Hindlimb muscle (tissue), 1 donor: ENCODE measurements around the gene ELP5. TPM values are rescaled to one million over a fixed set of nuclear protein-coding genes. Genes with fewer than 3 reads are reported as not detected.
A peak's percentile ranks its signal among the peaks of the same experiment; 100 is the strongest.

Source experiments
- DNase-seq: peaks from one replicate; pipeline ENCODE4 v3.0.0-alpha.2; 2013
- polyA plus RNA-seq: library from polyadenylated mRNA; unstranded; fragments of 120-200 nt; gene quantifications from one replicate; pipeline ENCODE4 v1.2.1, GENCODE V29; 2013; ENCODE audit not compliant: insufficient read length

ELP5 gene
- polyA plus RNA-seq, 1 donor, result 46.1 TPM

DNA sequence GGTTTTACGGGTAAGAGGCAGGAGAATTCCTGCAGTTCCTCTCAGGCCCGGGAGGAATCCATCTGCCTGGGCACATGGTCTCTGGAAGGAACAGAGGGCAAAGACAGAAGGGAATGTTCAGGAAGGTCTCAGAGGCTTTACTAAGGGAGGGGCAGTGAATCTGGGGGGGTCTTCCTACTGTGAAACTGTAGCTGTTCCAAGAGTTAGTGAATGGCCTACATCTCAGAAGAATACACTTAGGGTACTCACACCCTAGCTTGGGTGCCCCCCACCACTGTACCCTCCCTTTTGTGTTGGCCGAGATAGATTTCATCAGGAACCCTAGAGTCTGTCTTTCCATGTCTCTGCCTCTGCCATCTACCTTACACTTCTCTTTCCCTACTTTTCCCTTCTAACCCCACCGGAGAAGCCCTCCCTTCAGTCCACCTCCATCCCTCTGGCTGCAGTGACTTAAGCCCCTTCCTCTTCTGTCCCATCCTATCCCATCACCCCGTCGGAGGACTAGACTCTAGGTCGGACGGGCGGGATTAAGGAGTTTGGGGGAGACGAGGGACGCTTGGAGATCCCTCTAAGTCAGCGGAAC, 32.7 kb upstream of the ELP5 start:
- DNase-seq, result no peak

GRCh38 chr17:7219812-7220592, 32.0 kb upstream of the ELP5 start, which contains the start of the genes ACADVL and DLG4:
ACADVL (plus strand) TSS chr17:7219938; CDS start chr17:7219985, 47 bp downstream.
DLG4 (minus strand) TSS chr17:7219836.
- DNase-seq, result peak; percentile 94

DNA sequence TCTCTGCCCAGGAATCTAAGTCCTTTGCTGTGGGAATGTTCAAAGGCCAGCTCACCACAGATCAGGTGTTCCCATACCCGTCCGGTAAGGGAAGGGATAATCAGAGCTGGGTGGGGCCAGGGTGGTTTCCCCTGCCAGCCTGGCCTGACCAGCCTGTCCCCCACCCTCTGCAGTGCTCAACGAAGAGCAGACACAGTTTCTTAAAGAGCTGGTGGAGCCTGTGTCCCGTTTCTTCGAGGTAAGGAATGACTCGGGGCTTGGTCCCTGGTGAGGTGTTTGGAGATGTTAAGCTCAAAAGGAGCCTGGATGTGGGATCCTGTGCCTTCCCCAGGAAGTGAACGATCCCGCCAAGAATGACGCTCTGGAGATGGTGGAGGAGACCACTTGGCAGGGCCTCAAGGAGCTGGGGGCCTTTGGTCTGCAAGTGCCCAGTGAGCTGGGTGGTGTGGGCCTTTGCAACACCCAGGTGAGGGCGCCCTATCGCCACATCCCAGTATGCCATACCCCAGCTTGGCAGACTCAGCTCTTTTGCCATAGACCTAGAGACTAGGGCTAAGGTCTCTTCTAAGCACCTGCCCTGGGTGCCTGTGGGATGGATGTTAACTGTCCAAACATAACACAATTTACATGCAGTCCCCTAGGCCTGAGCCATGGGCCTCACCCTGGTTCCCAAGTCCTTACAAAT, 31.3 kb upstream of the ELP5 start:
- DNase-seq, result no peak

- DNase-seq, result no peak
Observed at GRCh38 chr17:7221278-7222092, 30.5 kb upstream of the ELP5 start.

DNA sequence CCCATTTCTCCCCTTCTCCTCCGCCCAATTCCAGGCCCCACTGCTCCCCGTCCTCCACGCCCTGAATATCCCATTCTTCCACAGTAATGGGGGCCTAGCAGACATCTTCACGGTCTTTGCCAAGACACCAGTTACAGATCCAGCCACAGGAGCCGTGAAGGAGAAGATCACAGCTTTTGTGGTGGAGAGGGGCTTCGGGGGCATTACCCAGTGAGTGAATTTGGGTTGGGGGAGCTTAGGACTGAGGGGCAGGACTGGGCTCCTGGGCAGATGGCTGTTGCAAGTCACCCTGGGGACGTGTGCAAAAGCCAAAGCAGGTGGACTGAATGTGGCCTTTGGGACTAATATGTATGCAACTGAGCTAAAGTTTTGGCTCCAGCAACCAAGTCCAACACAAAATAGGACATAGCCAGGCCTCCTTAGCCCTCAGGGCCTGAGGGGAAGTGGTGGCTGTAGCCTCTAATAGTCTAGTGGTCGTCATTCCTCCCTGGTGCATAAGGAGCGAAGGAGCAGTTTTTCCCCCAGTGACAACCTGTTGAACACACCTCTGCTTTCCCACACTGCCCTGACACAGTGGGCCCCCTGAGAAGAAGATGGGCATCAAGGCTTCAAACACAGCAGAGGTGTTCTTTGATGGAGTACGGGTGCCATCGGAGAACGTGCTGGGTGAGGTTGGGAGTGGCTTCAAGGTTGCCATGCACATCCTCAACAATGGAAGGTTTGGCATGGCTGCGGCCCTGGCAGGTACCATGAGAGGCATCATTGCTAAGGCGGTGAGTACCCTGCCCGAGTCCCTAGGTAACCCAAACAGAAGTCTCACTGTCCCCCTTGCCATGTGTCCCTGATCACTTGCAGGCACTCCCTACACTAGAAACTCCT, 29.7 kb upstream of the ELP5 start:
- DNase-seq, result no peak

DNA sequence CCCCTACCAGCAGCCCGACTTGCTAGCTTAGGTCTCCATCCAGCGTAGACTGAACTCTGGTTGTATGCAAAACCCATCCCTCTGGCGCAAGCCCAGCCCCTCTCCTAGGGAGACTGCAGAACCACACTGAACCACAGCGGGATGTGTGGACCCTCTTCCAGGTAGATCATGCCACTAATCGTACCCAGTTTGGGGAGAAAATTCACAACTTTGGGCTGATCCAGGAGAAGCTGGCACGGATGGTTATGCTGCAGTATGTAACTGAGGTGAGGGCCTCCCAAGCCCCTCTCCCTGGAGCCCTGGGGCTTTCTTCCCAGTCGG, 29.1 kb upstream of the ELP5 start:
- DNase-seq, result no peak

GRCh38 chr17:7223375-7223774, 28.6 kb upstream of the ELP5 start:
- DNase-seq, result no peak

DNA sequence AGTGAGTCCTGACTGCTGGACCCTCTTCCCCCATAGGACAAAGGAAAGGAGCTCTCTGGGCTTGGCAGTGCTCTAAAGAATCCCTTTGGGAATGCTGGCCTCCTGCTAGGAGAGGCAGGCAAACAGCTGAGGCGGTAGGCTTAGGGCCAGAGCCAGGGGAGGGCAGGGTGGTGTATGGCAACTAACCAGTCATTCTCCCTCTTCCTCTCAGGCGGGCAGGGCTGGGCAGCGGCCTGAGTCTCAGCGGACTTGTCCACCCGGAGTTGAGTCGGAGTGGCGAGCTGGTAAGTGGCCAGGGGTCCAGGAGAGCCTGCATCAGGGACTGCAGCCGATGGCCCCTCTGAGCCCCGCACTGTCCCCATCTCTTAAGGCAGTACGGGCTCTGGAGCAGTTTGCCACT, 27.9 kb upstream of the ELP5 start:
- DNase-seq, result no peak

DNA sequence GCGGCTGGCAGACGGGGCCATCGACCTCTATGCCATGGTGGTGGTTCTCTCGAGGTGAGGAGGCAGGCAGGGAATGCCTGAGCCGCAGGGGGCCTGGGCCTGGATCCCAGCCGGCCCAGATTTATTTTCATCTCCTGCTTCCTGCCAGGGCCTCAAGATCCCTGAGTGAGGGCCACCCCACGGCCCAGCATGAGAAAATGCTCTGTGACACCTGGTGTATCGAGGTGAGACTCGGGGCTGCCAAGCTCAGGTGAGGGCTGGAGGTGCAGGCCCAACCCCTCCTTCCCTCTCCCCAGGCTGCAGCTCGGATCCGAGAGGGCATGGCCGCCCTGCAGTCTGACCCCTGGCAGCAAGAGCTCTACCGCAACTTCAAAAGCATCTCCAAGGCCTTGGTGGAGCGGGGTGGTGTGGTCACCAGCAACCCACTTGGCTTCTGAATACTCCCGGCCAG, 27.3 kb upstream of the ELP5 start:
- DNase-seq, result no peak

GRCh38 chr17:7225711-7226331, 26.2 kb upstream of the ELP5 start:
- DNase-seq, result no peak

DNA sequence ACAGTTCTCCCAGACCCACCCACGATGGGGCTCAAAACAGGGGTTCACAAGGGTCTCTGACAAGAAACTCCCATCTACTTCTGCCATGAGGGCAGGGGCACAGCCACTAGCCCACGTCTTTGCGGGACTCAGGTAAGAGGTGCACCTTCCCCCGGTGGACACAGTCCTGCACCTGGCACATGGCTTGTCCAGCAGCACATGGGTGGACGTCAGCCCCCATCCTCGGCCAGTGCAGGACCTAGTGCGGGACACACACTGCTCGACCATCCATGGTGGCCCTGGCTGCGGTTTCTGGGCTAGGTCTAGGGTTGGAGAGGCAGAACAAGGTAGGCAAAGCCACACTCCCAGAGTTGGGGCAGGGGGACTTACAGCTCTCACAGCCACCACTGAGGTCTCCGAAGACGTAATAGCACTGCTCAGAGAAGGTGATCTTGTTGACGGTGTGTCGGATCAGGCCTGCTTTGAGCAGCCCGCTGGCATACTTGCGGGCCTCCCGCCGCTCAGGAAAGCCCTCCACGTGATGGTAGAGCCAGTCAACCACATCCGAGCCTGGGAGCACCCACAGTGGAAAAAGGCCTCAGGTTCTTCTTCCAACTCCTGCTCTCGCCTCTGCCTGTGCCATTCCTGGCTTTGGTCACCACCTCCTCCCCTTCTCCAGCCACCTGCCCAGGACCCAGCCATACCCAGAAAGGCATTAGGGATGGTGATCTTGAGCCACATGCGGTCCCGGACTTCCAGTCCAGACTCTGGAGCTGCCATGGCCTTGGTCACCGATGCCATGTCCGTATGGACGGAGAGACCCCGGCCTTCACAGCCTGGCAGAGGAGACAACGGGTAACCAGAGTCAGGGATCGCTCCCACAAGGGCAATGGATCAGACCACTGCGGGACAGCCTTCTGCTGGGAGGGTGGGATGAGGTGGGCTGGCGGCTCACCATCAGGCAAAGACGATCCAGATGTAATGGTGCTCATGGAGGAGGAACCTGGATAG, 25.0 kb upstream of the ELP5 start:
- DNase-seq, result no peak

DNA sequence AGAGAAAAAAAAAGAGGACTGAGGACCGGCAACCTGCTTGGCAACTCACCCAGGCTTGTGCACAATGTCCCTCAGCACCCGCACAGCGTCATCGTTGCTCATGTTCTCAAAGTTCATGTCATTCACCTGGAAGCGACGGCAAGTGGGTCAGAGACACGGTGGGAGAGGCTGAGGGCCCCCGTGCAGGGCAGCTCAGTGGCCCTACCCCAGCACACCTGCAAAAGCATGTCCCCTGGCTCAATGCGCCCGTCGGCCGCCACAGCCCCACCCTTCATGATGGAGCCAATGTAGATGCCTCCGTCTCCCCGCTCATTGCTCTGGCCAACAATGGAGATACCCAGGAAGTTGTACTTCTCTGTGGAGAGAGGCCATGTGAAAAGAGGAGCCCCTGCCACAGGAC, 23.1 kb upstream of the ELP5 start:
- DNase-seq, result no peak

DNA sequence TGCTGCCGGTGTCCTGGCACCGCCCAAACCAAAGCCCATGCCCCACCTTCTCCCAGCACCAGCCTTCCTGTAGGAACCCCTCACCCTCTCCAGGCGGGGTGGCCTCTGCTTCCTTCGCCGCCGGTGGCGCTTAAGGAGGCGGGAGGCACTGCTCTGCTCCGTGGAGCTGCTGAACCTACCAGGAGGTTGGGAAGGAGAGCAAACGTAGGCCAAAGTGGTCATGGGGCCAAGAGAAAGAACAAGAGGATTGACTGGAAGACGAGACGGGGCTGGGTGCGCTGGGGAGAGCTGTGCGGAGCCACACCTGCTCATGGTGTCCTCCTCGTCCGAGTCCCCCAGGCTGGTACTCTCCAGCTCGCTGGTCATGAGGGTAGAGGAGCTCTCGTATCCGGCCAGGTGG, 22.5 kb upstream of the ELP5 start:
- DNase-seq, result no peak

GRCh38 chr17:7232114-7232513, 19.9 kb upstream of the ELP5 start:
- DNase-seq, result no peak

DNA sequence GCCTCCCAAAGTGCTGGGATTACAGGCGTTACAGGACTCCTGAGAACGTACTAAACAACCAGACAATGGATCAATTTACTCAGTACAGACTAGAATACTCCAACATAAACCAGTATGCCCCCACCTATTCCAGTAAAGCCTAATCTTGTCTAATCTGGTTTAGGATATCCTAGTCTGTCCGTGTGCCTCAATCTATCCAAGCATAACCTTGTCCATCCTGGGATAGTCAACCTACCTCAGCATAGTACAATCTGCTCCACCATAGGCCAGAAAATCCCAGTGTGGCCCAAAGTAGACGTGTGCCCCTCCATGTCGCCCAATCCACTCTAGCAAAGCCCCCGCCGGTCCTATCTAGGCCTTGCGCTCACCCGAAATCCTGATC, 18.3 kb upstream of the ELP5 start:
- no peak for DNase-seq

DNA sequence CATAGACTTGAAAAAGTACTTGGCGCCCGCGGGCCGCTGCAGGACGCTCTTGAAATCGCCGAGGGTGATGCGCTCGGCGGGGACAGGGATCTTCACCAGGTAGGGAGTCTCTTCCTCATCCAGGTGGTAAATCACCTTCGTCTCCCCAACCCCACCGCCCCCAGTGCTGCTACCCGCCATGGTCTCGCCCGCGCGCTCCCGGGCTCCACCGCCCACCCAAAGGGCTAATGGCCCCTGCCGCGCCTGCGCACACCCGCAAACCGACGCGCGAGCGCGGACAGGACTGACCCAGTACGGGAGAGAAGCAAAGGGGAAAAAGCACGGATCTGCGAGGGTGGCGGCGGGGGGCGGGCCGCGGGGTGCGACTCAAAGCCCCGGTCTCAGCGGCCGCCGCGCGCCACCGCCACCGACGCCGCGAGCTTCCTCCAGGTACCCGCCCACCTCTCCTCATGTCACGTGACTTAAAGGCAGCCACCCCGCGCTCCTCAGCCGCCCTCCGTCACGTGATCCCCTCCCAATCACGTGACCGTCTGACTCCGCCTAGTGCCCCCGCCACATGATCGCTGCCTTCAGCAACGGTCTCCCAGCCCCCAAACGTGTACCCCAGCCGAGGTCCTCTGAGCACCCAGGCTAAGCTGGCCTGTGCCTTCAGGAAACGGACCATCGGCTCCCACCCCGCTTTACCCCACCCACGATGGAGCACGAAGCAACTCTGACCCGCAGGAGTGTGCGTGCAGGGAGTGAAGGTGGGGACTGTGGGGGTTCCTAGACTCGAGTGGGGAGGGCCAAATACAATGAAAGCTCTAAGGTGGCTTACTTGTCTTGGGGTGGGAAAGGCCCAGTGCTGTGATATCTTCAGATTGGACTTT, 17.7 kb upstream of the ELP5 start, which contains the start of gene DVL2:
DVL2 (minus strand) TSS at position 435 of the 869 bp plus-strand sequence; CDS start at position 180, 255 bp downstream.
- peak; percentile 97 for DNase-seq

DNA sequence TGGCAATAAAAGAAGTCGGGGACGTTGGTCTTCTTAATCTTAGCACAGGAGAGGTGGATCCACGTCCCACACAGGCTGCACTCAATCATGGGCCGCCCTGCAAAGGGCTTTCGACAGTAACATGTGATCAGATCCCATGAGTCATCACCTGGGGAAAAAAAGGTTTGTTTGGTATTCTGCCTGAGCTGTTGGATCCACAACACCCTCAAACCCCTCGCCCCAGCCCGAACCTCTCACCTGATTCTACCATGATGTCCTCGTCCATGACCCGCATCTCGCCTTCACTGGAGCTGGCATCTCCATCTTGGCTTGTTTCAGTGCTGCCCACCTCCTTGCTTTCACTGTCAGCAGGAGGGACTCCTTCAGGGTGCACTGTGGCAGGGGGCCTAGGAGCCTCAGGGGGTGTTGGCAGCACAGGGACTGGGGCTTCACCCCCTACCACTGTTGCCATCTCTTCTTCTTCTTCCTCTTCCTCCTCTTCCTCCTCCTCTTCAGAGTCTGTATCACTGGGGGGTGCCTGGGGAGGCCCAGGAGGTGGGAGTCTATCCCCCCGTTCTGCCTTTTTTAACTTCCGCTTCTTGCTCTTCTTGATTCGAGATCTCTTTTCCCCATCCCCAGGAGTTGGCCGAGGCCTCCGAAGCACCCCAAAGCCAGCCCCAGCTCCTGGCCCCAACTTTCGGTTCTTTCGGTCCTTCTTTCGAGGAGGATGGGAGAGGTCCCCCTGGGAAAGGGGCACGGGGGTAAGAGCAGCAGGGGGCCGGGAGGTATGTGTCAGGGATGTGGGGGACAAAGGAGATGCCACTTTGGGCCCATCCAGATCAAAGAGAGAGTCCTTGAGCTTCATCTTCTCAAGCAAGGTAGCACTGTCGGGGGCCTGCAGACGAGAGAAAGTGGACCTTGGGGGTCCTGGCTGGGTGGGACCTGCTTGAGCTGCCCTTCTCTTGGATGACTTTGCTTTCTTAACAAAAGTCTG, 16.0 kb upstream of the ELP5 start:
- DNase-seq, result no peak

DNA sequence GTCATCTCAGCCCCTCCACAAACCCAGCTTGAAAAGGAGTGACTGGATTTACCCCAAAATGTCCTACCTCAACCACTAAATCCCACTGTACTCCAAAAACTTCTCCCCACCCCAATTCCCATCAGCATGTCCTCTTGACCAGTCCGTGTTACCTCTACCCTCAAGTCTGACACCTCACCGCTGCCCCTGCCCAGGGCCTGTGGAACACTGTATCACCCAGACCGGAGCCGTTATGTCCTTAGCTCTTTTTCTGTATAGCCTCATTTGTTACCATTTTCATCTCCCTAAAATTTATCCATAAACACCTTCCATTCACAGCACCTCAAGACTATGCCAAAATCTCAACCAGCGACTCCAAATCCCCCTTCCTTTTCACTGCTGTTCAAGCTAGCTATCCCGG, 15.2 kb upstream of the ELP5 start:
- DNase-seq, result no peak
